Measurements from ENCODE around the gene DGKI.

Gene DGKI

DNA sequence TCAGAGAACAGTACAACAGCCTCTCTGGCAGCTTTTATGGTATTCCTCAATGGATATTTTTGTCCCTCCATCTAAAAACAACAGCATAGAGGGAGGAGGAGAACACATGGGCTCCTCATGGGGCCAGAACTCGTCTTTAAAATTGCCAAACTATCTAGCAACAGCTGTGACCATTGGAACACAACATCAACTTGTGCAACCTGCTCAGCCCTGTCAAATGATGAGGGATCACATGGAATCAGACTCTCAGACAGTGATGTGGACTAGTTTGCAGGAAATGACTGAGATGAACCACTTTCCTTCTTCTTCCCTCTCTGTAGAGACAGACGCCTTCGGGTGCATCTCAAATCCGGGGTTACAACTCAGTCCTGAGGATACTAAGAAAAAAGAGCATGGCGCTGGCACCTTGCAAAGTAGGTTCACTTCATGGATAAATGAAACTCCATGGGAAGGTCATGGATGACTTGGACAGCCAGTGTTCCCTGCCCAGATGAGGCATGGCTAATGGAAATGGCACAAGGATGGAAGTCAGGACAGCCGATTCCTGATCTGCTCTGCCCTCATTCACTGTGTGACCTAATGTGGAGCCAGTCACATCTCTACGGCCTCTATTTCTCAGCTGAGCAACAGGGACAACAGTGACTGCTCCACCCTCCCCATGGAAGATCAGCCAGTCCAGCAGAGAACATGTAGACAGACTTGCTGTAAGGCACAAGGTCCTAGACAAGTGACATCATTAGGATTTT is 24.6 kb upstream of the DGKI start:
- no CpG with 5 or more reads among the region's 7 CpGs for WGBS (ENCODE audit: insufficient coverage, insufficient read length)

GRCh38 chr7:137870684-137871083 is 23.9 kb upstream of the DGKI start:
- Histone ChIP-seq H3K27ac (ENCODE audit: low read length) (no peak overlapping the region), H3K36me3 (ENCODE audit: control insufficient read depth, insufficient read depth, low read length) (no peaks in the 10 kb centered on the region; the same call in 1 of the 2 replicates), H3K4me3 (ENCODE audit: low read length) (no peak overlapping the region), H3K4me1 (ENCODE audit: control insufficient read depth, insufficient read depth, low read length) (no peaks in the 10 kb centered on the region), H3K27me3 (ENCODE audit: control insufficient read depth, insufficient read depth, low read length) (no peaks in the 10 kb centered on the region), H3K9me3 (ENCODE audit: control insufficient read depth, insufficient read depth, low read length) (no peaks in the 10 kb centered on the region)
- no peak for DNase-seq (ENCODE audit: low read depth, low spot score)

More for the DNA sequence above, 24.6 kb upstream of the DGKI start:
- no peaks in the 10 kb centered on the region; the same call in 1 of the 2 replicates for H3K36me3 ChIP-seq (ENCODE audit: control insufficient read depth, insufficient read depth, low read length)
- no peaks in the 10 kb centered on the region for H3K4me1 ChIP-seq (ENCODE audit: control insufficient read depth, insufficient read depth, low read length)
- H3K27ac ChIP-seq (ENCODE audit: low read length) = no peak overlapping the region
- no peak overlapping the region for H3K4me3 ChIP-seq (ENCODE audit: low read length)
- no peak for DNase-seq (ENCODE audit: low read depth, low spot score)
- no peaks in the 10 kb centered on the region for H3K9me3 ChIP-seq (ENCODE audit: control insufficient read depth, insufficient read depth, low read length)
- no peaks in the 10 kb centered on the region for H3K27me3 ChIP-seq (ENCODE audit: control insufficient read depth, insufficient read depth, low read length)

GRCh38 chr7:137870078-137870477 is 23.3 kb upstream of the DGKI start:
- H3K27me3 ChIP-seq (ENCODE audit: control insufficient read depth, insufficient read depth, low read length) = no peaks in the 10 kb centered on the region
- no peaks in the 10 kb centered on the region; the same call in 1 of the 2 replicates for H3K36me3 ChIP-seq (ENCODE audit: control insufficient read depth, insufficient read depth, low read length)
- no CpG with 5 or more reads among the region's 1 CpG for WGBS (ENCODE audit: insufficient coverage, insufficient read length)
- no peak for DNase-seq (ENCODE audit: low read depth, low spot score)
- no peaks in the 10 kb centered on the region for H3K4me1 ChIP-seq (ENCODE audit: control insufficient read depth, insufficient read depth, low read length)
- H3K4me3 ChIP-seq (ENCODE audit: low read length) = no peak overlapping the region
- no peaks in the 10 kb centered on the region for H3K9me3 ChIP-seq (ENCODE audit: control insufficient read depth, insufficient read depth, low read length)
- no peak overlapping the region for H3K27ac ChIP-seq (ENCODE audit: low read length)

DNA sequence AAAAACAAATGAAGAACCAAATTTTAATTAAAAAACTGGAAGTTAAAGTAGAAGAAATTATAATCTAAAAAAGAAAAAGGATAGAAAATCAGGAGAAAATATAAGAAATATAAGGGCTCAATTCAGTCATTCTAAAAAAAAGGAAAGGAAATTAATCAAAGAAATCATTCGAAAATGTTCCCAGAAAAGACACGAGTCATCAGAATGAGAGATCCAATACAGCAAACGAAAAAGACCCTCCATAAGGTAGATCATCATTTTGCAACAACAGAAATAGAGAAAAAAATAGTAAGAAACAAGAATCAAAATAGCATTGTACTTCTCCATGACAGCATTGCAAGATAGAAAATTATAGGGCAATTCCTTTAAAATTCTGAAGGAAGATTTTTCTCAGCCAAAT is 22.5 kb upstream of the DGKI start:
- no peaks in the 10 kb centered on the region for H3K9me3 ChIP-seq (ENCODE audit: control insufficient read depth, insufficient read depth, low read length)
- H3K27me3 ChIP-seq (ENCODE audit: control insufficient read depth, insufficient read depth, low read length) = no peaks in the 10 kb centered on the region
- no peaks in the 10 kb centered on the region; the same call in 1 of the 2 replicates for H3K36me3 ChIP-seq (ENCODE audit: control insufficient read depth, insufficient read depth, low read length)
- no peak overlapping the region for H3K27ac ChIP-seq (ENCODE audit: low read length)
- DNase-seq (ENCODE audit: low read depth, low spot score) = no peak
- no peaks in the 10 kb centered on the region for H3K4me1 ChIP-seq (ENCODE audit: control insufficient read depth, insufficient read depth, low read length)
- WGBS (ENCODE audit: insufficient coverage, insufficient read length) = no CpG with 5 or more reads among the region's 3 CpGs
- H3K4me3 ChIP-seq (ENCODE audit: low read length) = no peak overlapping the region

DNA sequence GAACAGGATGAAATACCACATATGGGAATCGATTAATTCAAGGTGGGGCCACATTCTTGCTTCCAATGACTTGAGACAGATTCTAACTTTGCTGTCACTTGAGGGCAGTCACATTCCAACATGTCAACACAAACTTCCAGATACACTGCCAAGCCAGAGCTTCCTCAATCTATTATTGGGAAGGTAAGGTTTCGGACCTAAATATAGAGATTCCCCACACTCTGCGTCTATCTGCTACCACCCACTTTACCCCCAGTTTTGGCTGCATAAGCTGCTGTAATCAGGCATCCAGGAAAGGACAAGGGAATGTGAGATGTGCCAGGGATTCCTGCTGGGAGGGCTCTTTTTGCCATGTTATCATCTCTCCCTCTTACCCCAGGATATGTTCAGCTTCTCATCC is 20.5 kb upstream of the DGKI start:
- no peaks in the 10 kb centered on the region for H3K4me1 ChIP-seq (ENCODE audit: control insufficient read depth, insufficient read depth, low read length)
- no peaks in the 10 kb centered on the region for H3K27me3 ChIP-seq (ENCODE audit: control insufficient read depth, insufficient read depth, low read length)
- H3K36me3 ChIP-seq (ENCODE audit: control insufficient read depth, insufficient read depth, low read length) = no peaks in the 10 kb centered on the region; the same call in 1 of the 2 replicates
- no peak overlapping the region for H3K4me3 ChIP-seq (ENCODE audit: low read length)
- no peak overlapping the region for H3K27ac ChIP-seq (ENCODE audit: low read length)
- no peak for DNase-seq (ENCODE audit: low read depth, low spot score)
- H3K9me3 ChIP-seq (ENCODE audit: control insufficient read depth, insufficient read depth, low read length) = no peaks in the 10 kb centered on the region
- WGBS (ENCODE audit: insufficient coverage, insufficient read length) = no CpG with 5 or more reads among the region's 3 CpGs

- H3K4me3 ChIP-seq (ENCODE audit: low read length) = no peak overlapping the region
- H3K36me3 ChIP-seq (ENCODE audit: control insufficient read depth, insufficient read depth, low read length) = no peaks in the 10 kb centered on the region; the same call in 1 of the 2 replicates
- no peaks in the 10 kb centered on the region for H3K9me3 ChIP-seq (ENCODE audit: control insufficient read depth, insufficient read depth, low read length)
- H3K27ac ChIP-seq (ENCODE audit: low read length) = no peak overlapping the region
- no CpG with 5 or more reads among the region's 1 CpG for WGBS (ENCODE audit: insufficient coverage, insufficient read length)
- H3K4me1 ChIP-seq (ENCODE audit: control insufficient read depth, insufficient read depth, low read length) = no peaks in the 10 kb centered on the region
- H3K27me3 ChIP-seq (ENCODE audit: control insufficient read depth, insufficient read depth, low read length) = no peaks in the 10 kb centered on the region
- no peak for DNase-seq (ENCODE audit: low read depth, low spot score)
Measured at GRCh38 chr7:137865764-137866163, 19.0 kb upstream of the DGKI start.

DNA sequence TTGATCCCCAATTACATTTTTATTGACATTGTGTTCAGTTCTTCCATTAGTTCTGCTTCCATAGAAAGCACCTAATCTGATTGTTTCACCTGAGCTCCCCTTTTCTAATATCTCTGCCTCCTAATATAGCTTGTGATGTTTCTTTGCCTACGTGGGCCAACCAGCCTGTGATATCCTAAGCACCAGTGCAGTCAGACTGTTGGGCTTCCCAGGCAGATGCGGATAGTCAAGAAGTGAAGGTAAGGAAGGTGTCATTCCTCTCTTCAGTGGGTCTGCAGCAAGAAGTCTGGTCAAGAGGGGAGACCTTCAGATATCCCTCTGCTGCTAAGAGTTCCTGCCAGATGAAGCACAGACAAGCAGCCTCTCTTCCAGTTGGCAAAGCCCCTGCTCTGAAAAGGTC is 16.2 kb upstream of the DGKI start:
- no CpG with 5 or more reads among the region's 2 CpGs for WGBS (ENCODE audit: insufficient coverage, insufficient read length)
- H3K4me1 ChIP-seq (ENCODE audit: control insufficient read depth, insufficient read depth, low read length) = no peaks in the 10 kb centered on the region
- DNase-seq (ENCODE audit: low read depth, low spot score) = no peak
- no peak overlapping the region for H3K27ac ChIP-seq (ENCODE audit: low read length)
- no peaks in the 10 kb centered on the region; the same call in 1 of the 2 replicates for H3K36me3 ChIP-seq (ENCODE audit: control insufficient read depth, insufficient read depth, low read length)
- no peak overlapping the region for H3K4me3 ChIP-seq (ENCODE audit: low read length)
- H3K27me3 ChIP-seq (ENCODE audit: control insufficient read depth, insufficient read depth, low read length) = no peaks in the 10 kb centered on the region
- no peaks in the 10 kb centered on the region for H3K9me3 ChIP-seq (ENCODE audit: control insufficient read depth, insufficient read depth, low read length)

- H3K27ac ChIP-seq (ENCODE audit: low read length) = no peak overlapping the region
- H3K9me3 ChIP-seq (ENCODE audit: control insufficient read depth, insufficient read depth, low read length) = no peaks in the 10 kb centered on the region
- no peaks in the 10 kb centered on the region; the same call in 1 of the 2 replicates for H3K36me3 ChIP-seq (ENCODE audit: control insufficient read depth, insufficient read depth, low read length)
- no peak for DNase-seq (ENCODE audit: low read depth, low spot score)
- H3K4me1 ChIP-seq (ENCODE audit: control insufficient read depth, insufficient read depth, low read length) = no peaks in the 10 kb centered on the region
- WGBS (ENCODE audit: insufficient coverage, insufficient read length) = no CpG with 5 or more reads among the region's 4 CpGs
- H3K27me3 ChIP-seq (ENCODE audit: control insufficient read depth, insufficient read depth, low read length) = no peaks in the 10 kb centered on the region
- H3K4me3 ChIP-seq (ENCODE audit: low read length) = no peak overlapping the region
Measured at GRCh38 chr7:137862358-137862757, 15.6 kb upstream of the DGKI start.

DNA sequence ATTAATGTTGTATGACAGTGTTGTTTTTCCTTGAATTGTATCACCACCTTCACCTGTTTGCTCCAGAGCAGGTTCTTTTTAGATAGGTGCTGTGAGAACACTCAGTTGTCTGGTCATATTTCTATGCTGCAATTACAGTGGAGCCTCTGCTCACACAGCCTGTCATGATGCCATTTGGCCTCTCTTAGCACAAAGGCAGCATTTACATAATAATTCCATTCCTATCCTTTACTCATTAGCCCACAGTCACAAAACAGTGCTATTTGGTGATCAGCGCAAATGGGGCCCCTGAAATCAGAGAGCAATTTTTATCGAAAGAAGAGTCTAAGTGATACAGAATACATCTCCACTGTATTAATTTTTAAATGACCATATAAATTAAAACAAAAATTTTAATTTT is 13.8 kb upstream of the DGKI start:
- DNase-seq (ENCODE audit: low read depth, low spot score) = no peak
- no peak overlapping the region for H3K4me3 ChIP-seq (ENCODE audit: low read length)
- H3K27me3 ChIP-seq (ENCODE audit: control insufficient read depth, insufficient read depth, low read length) = no peaks in the 10 kb centered on the region
- H3K4me1 ChIP-seq (ENCODE audit: control insufficient read depth, insufficient read depth, low read length) = no peaks in the 10 kb centered on the region
- no CpG with 5 or more reads among the region's 2 CpGs for WGBS (ENCODE audit: insufficient coverage, insufficient read length)
- no peak overlapping the region for H3K27ac ChIP-seq (ENCODE audit: low read length)
- no peaks in the 10 kb centered on the region for H3K9me3 ChIP-seq (ENCODE audit: control insufficient read depth, insufficient read depth, low read length)
- no peaks in the 10 kb centered on the region for H3K36me3 ChIP-seq (ENCODE audit: control insufficient read depth, insufficient read depth, low read length)

GRCh38 chr7:137853053-137853452 is 6.3 kb upstream of the DGKI start:
- Histone ChIP-seq H3K9me3 (ENCODE audit: control insufficient read depth, insufficient read depth, low read length) (no peaks in the 10 kb centered on the region; the same call in 1 of the 2 replicates), H3K36me3 (ENCODE audit: control insufficient read depth, insufficient read depth, low read length) (no peaks in the 10 kb centered on the region), H3K4me3 (ENCODE audit: low read length) (no peak overlapping the region), H3K4me1 (ENCODE audit: control insufficient read depth, insufficient read depth, low read length) (no peaks in the 10 kb centered on the region; the same call in 1 of the 2 replicates), H3K27ac (ENCODE audit: low read length) (no peak overlapping the region), H3K27me3 (ENCODE audit: control insufficient read depth, insufficient read depth, low read length) (peaks cover 7% of the 10 kb centered on the region)
- DNase-seq (ENCODE audit: low read depth, low spot score) = no peak
- no CpG with 5 or more reads among the region's 1 CpG for WGBS (ENCODE audit: insufficient coverage, insufficient read length)

- H3K9me3 ChIP-seq (ENCODE audit: control insufficient read depth, insufficient read depth, low read length) = no peaks in the 10 kb centered on the region; the same call in 1 of the 2 replicates
- H3K27me3 ChIP-seq (ENCODE audit: control insufficient read depth, insufficient read depth, low read length) = peaks cover 15% of the 10 kb centered on the region
- no peak overlapping the region for H3K4me3 ChIP-seq (ENCODE audit: low read length)
- no peaks in the 10 kb centered on the region; the same call in 1 of the 2 replicates for H3K4me1 ChIP-seq (ENCODE audit: control insufficient read depth, insufficient read depth, low read length)
- no peaks in the 10 kb centered on the region for H3K36me3 ChIP-seq (ENCODE audit: control insufficient read depth, insufficient read depth, low read length)
- H3K27ac ChIP-seq (ENCODE audit: low read length) = no peak overlapping the region
- DNase-seq (ENCODE audit: low read depth, low spot score) = no peak
Measured at GRCh38 chr7:137852108-137852507, 5.3 kb upstream of the DGKI start.

Measured in iPS DF 6.9 (cell line).